HG03196 (cell line): Measurements from ENCODE around the gene SPDYE1.
"Not testable (repeated sequence)": the region's sequence is repeated elsewhere in the genome, so short reads cannot be mapped to it uniquely, and the experiment has no call there.

Source experiments
- ATAC-seq: cut with Tn5 transposase; IDR thresholded peaks from one replicate; pipeline ENCODE4 v1.9.1; 2021; ENCODE audit not compliant: unreplicated experiment

SPDYE1 gene

GRCh38 chr7:43990829-43991228 is 6.9 kb upstream of the SPDYE1 start:
- not testable (repeated sequence) for ATAC-seq

GRCh38 chr7:43992896-43993295 is 4.8 kb upstream of the SPDYE1 start:
- peak; percentile 82 for ATAC-seq

GRCh38 chr7:43994681-43995080 is 3.0 kb upstream of the SPDYE1 start:
- ATAC-seq = not testable (repeated sequence)

- ATAC-seq = not testable (repeated sequence)
These were observed 14.4 kb downstream of the SPDYE1 start for GRCh38 chr7:44012081-44012480.

DNA sequence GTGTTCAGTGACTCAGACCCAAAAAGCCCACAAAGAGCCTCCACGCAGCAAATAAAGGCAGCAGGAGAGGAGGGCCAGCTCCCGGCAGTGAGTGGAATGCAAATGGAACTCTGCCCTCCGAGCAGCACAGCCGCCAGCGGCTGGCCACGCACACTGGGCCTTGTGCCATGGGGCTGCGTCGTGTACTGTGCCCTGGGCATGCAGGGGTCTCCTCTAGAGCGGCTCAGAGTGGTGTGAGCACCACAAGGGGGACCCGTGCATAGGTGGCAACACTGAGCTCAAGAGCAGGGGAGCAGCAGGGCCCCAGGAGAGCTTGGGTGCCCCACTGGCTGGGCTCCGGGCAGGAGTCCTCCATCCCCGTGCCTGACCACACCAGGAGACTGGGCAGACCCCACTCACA is 17.4 kb downstream of the SPDYE1 start:
- not testable (repeated sequence) for ATAC-seq

DNA sequence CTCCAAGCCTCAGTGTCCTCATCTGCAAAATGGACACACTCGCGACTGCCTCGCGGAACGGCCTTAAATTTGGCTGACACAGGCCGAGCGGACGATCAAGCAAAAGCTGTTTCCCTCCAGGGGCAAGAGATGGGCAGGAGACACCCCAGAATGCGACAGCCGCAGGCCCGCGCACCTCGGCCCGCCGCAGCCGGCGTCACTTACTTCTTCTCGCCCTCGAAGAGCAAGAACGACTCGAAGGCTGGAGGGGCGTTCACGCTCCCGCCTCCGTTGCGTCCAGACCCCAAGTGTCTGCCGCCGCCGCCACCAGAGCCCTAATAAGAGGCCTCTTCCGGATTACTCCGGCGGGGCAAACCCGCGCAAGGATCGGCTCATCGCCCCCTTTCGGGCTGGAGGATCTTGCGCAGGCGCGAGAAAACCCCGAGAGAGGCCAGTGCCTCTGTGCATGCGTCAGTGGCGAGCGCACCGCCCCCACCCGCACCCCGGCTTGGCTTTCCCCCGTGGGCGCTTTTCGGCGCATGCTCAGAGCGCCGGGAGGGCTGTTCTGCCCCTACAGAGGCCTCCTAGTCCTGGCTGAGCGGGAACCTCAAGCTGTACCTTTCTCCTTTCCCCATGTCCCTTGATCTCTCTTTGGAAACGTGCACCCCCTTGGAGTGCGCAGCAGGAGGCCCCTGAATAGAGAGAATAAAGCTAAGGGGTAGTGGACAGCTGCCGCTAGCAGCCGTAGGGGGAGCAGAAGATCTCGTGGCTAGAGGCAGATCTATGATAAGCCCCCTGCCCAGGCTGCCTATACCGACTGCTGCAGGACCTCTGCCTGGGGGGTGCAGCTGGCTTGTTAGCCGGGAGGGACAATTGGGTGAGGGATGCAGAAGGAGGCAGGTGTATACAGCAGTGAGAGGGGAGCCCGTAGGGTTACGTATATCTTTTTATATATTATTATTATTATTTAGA is 21.4 kb downstream of the SPDYE1 start:
- ATAC-seq = peak; percentile 89

DNA sequence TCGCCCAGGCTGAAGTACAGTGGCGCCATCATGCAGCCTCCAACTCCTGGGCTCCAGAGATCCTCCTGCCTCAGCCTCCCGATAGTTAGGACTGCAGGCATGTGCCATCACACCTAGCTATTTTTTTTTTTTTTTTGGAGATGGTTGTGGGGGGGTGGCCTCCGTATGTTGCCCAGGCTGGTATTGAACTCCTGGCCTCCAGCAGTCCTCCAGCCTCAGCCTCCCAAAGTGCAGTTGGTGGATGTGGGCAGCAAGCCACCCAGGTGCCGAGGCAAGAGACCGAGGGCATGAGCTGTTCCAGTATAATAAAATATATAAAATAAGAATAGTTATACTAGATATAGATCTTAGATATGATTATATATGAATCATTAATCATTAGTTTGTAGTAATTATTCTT is 22.1 kb downstream of the SPDYE1 start:
- not testable (repeated sequence) for ATAC-seq

- not testable (repeated sequence) for ATAC-seq
These were observed 24.4 kb downstream of the SPDYE1 start for GRCh38 chr7:44022069-44022468.

DNA sequence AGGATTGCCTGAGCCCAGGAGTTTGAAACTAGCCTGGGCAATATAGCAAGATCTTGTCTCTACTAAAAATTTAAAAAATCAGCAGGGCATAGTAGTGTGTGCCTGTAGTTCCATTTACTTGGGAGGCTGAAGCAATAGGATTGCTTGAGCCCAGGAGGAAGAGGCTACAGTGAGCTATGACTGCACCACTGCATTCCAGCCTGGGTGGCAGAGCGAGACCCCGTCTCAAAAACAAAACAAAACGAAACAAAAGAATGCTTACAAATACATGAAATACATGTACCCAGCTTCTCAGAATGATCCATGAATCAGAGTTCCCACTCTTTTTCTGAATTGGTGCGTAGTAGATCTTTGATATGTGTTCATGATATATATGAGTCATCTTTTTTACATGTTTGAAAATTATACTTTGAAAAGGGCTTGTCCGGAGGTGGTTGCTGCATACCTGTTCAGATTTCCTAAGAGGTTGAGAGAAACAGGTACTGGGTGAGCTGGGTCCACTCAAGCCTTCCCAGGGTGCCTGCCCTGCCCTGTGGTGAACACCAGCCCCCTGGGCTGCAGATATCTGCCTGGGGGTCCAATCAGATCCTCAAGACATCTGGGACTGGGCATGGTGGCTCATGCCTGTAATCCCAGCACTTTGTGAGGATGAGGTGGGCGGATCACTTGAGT is 25.2 kb downstream of the SPDYE1 start:
- ATAC-seq = not testable (repeated sequence)

DNA sequence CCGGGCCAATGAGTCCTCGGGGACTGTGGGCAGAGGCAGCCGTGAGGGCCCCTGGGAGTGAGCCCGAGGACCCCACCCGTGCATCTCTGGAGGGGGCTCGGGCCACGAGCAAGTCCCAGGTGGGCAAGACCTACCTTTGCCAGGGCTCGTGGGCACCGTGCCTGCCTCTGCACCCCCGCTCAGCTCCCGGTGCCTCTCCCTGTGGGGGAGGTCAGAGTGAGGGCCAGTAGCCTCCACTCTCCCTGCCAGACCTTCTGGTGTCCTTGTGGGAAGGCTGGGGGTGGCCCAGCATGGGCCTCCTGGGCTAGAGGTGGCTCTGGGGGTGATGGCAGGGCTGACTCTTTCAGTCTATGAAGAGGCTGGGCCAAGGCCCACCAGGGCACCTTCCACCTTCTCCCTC is 31.7 kb downstream of the SPDYE1 start:
- ATAC-seq = not testable (repeated sequence)

DNA sequence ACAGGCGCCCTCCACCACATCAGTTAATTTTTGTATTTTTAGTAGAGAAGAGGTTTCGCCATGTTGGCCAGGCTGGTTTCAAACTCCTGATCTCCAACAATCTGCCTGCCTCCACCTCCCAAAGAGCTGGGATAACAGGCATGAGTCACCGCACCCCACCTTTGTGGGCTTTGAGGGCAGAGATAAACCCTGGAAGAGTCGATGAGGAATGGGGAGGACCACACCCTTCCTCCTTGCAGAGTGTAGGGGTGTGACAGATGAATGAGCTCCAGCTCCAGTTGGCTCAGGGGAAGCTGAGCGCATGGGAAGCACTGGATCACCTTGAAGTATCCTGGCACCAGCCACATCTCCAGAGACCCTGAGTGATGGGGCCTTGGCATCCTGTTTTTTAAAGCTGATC is 32.3 kb downstream of the SPDYE1 start:
- not testable (repeated sequence) for ATAC-seq

- ATAC-seq = not testable (repeated sequence)
These were observed 33.6 kb downstream of the SPDYE1 start for GRCh38 chr7:44031319-44031718.

DNA sequence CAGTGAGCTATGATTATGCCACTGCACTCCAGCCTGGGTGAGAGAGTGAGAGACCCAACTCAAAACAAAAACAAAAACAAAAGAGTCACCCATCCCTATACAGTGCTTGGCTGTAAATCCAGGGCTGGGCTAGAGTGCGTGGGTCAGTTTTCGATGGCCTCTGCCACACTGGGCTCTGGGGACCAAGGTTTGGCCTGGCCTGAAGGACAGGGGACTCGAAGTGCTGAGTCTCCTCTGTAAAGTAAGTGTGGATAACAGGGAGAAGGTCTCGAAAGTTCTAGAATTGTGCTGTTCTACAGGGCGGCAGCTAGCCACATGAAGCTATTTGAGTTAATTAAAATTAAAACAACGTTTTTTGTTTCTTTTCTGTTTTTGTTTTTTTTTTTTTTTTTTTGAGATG is 34.3 kb downstream of the SPDYE1 start:
- not testable (repeated sequence) for ATAC-seq

- ATAC-seq = not testable (repeated sequence)
These were observed 36.5 kb downstream of the SPDYE1 start for GRCh38 chr7:44033971-44034844.

DNA sequence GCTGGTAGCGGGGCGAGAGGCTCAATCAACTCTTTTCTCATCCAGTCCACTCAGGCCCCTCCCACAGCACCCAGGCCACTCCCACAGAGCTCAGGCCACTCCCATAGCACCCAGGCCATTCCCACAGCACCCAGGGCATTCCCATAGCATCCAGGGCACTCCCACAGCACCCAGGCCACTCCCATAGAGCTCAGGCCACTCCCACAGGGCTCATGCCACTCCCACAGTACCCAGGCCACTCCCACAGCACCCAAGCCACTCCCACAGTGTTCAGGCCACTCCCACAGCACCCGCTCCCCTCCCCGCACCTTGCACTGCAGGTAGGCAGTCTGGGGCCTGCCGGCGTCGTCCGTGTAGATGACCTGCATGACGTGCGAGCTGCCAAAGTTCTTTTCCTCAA is 38.7 kb downstream of the SPDYE1 start:
- not testable (repeated sequence) for ATAC-seq

DNA sequence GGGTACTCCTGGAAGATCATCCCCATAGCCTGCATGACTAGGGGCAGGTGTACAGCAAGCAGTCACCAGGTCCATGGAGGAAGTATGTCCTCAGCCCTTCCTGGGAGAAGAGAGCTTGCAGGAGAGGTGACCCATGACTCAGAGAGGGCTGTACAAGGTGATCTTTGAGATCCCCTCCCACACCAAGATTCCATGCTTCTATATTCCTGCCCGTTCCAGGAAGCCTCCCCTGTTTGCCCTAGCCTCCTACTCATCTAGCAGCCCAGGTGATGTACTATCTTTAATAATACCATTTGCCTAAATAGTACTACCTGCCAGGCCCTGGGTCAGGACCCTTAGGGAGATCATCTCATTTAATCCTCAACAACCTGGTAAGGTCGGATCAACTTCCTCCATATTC is 40.3 kb downstream of the SPDYE1 start:
- ATAC-seq = not testable (repeated sequence)

DNA sequence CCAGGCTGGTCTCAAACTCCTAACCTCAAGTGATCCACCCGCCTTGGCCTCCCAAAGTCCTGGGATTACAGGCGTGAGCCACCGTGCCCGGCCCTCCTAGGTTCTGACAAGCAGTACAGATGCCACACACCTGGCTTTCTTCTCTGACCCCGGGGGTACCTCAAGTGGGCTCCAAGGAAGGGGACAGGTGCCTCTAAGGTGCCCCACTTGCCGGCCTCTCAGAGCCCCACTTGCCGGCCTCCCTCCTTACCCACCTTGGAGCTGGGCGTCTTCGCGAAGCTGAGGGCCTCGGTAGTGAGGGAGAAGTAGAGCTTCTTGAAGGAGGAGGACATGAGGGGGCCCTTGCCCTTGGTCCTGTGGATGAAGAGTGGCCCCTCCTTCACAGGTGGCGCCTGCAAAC is 40.9 kb downstream of the SPDYE1 start:
- not testable (repeated sequence) for ATAC-seq

GRCh38 chr7:44038961-44039558 is 41.4 kb downstream of the SPDYE1 start:
- peak; percentile 51 for ATAC-seq

GRCh38 chr7:44039800-44040492 is 42.2 kb downstream of the SPDYE1 start:
- ATAC-seq = not testable (repeated sequence)

DNA sequence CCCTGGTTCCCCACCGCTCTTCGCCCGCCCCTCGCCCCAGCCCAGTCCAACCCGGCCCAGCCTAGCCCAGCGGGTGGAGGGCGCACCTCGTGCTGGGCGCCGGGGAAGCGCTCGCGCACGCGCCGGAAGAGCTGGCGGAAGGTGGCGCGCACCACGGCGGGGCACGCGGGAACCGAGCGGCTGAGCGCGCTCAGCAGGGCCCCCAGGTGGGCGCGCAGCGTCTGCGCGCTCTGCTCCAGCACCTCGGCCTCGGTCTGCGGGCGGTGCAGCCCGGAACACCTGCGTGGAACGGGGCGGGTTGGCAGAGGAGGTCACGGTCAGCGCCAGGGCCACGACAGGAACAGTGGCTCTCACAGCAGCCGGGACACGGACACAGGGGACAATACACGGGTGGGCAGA is 42.8 kb downstream of the SPDYE1 start:
- peak; percentile 34 for ATAC-seq
